ENCODE measurements around the gene USHBP1. TPM values are rescaled to one million over a fixed set of nuclear protein-coding genes. Genes with fewer than 3 reads are reported as not detected.
A peak's percentile ranks its signal among the peaks of the same experiment; 100 is the strongest.

Gene USHBP1
- total RNA-seq, 1 donor from 2014 or later = not detected

DNA sequence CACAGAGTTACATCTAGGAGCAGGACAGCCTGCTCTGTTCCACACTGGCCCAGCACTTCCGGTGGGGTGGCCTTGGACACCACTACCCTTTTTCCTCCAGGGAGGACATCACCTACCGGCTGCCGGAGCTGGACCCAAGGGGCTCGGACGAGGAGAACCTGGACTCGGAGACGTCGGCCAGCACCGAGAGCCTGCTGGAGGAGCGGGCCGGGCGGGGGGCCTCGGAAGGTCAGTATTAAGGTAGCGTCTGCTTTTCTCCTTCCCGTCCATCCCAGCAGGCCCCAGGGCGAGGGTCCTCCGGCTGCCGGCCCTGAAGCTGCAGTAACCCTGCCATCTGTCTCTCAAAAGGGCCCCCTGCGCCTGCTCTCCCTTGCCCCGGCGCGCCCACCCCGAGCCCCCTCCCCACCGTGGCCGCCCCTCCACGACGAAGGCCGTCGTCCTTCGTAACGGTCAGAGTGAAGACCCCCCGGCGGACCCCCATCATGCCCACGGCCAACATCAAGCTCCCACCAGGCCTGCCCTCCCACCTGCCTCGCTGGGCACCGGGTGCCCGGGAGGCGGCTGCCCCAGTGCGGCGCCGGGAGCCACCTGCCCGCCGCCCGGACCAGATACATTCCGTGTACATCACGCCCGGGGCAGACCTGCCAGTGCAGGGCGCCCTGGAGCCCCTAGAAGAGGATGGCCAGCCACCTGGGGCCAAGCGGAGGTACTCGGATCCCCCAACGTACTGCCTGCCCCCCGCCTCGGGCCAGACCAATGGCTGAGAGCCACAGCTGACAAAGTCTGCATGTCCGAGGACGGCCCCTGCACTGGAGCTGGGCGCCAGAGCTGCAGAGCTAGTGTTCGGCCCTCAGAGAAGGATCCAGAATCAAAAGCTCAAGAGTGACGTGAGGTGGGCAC lies 52.7 kb downstream of the USHBP1 start:
- H3K4me3 Mint-ChIP-seq (ENCODE audit: unreplicated experiment) = no peak overlapping the region
- H3K27me3 Mint-ChIP-seq (ENCODE audit: unreplicated experiment) = peaks cover 7% of the 10 kb centered on the region
- TF ChIP-seq, protein P1, sequence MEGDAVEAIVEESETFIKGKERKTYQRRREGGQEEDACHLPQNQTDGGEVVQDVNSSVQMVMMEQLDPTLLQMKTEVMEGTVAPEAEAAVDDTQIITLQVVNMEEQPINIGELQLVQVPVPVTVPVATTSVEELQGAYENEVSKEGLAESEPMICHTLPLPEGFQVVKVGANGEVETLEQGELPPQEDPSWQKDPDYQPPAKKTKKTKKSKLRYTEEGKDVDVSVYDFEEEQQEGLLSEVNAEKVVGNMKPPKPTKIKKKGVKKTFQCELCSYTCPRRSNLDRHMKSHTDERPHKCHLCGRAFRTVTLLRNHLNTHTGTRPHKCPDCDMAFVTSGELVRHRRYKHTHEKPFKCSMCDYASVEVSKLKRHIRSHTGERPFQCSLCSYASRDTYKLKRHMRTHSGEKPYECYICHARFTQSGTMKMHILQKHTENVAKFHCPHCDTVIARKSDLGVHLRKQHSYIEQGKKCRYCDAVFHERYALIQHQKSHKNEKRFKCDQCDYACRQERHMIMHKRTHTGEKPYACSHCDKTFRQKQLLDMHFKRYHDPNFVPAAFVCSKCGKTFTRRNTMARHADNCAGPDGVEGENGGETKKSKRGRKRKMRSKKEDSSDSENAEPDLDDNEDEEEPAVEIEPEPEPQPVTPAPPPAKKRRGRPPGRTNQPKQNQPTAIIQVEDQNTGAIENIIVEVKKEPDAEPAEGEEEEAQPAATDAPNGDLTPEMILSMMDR (IDR thresholded peaks at IDR 0.05; ENCODE audit: partially characterized antibody, unreplicated experiment) = no peak
- no peak for DNase-seq
- peaks cover 4% of the 10 kb centered on the region for H3K9me3 Mint-ChIP-seq (ENCODE audit: unreplicated experiment)
- no peak overlapping the region for H3K27ac Mint-ChIP-seq (ENCODE audit: unreplicated experiment)
- H3K36me3 Mint-ChIP-seq (ENCODE audit: unreplicated experiment) = no peaks in the 10 kb centered on the region
- peaks cover 10% of the 10 kb centered on the region for H3K4me1 Mint-ChIP-seq (ENCODE audit: low read depth, unreplicated experiment)

DNA sequence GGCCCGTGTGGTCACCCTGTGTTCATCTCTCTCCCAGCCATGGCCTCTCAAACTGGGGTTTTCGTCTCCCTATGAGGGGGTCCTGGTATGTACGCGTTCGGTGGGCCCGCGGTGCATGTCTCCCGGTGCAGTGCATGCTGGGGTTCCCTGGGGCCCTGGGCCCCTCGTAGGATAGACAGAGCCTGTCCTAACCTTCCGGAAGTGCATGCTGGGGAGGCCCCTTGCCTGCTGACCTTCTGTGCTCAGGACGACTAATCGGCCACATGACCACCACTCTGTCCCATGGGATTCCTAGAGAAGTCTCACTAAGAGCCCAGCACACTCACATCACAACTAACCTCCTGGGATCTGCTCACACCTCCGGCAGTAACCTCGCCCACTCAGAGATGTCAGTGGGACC lies 54.2 kb downstream of the USHBP1 start:
- TF ChIP-seq, protein P1 (IDR thresholded peaks at IDR 0.05; ENCODE audit: partially characterized antibody, unreplicated experiment) = no peak
- DNase-seq = no peak
- peak overlapping the region; percentile 38 for H3K4me3 Mint-ChIP-seq (ENCODE audit: unreplicated experiment)
- H3K9me3 Mint-ChIP-seq (ENCODE audit: unreplicated experiment) = peaks cover 4% of the 10 kb centered on the region
- H3K27ac Mint-ChIP-seq (ENCODE audit: unreplicated experiment) = peak overlapping the region; percentile 38
- peaks cover 10% of the 10 kb centered on the region for H3K4me1 Mint-ChIP-seq (ENCODE audit: low read depth, unreplicated experiment)
- peaks cover 7% of the 10 kb centered on the region for H3K27me3 Mint-ChIP-seq (ENCODE audit: unreplicated experiment)
- no peaks in the 10 kb centered on the region for H3K36me3 Mint-ChIP-seq (ENCODE audit: unreplicated experiment)

DNA sequence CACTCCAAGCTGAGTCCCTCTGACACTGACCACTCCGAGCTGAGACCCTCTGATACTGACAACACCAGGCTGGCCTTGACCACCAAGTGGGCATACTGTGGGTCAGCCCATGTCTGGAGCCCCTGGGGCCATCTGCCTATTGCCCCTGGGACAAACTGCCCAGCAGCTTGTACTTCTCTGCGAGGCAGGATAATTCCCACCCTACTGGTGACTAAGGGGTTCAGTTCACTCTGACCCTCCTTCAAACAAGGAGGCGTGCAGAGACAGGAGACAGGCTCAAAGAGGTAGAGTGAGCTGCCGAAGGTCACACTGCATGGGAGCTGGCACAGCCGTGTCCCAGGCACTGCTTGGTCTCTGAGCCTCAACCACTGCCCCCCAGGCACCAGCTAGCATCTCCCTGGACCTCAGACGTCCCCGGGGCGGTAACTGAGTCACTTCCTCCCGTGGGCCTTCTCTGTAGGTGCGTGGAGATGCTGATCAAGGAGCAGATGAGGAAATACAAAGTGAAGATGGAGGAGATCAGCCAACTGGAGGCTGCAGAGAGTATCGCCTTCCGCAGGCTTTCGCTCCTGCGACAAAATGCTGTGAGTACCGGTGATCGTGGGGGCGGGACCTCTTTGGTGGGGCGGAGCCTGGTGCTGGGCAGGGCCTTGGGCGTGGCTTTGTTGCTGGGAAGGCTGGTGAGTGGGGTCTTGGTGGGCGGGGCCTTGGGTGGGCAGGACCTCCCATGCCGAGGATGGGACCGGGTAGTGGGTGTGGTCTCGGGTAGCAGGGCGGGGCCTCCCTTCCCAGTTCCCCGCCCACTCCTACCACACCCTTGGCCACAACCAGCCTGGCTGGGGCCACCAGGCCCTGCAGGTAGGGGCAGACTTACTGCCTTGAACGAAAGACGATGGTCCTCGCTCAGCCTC lies 55.2 kb downstream of the USHBP1 start:
- H3K4me3 Mint-ChIP-seq (ENCODE audit: unreplicated experiment) = no peak overlapping the region
- no peaks in the 10 kb centered on the region for H3K36me3 Mint-ChIP-seq (ENCODE audit: unreplicated experiment)
- peaks cover 5% of the 10 kb centered on the region for H3K4me1 Mint-ChIP-seq (ENCODE audit: low read depth, unreplicated experiment)
- TF ChIP-seq, protein P1 (IDR thresholded peaks at IDR 0.05; ENCODE audit: partially characterized antibody, unreplicated experiment) = no peak
- peak overlapping the region; percentile 28 for H3K27ac Mint-ChIP-seq (ENCODE audit: unreplicated experiment)
- peak; percentile 72 for DNase-seq
- peaks cover 7% of the 10 kb centered on the region for H3K27me3 Mint-ChIP-seq (ENCODE audit: unreplicated experiment)
- H3K9me3 Mint-ChIP-seq (ENCODE audit: unreplicated experiment) = peaks cover 3% of the 10 kb centered on the region

DNA sequence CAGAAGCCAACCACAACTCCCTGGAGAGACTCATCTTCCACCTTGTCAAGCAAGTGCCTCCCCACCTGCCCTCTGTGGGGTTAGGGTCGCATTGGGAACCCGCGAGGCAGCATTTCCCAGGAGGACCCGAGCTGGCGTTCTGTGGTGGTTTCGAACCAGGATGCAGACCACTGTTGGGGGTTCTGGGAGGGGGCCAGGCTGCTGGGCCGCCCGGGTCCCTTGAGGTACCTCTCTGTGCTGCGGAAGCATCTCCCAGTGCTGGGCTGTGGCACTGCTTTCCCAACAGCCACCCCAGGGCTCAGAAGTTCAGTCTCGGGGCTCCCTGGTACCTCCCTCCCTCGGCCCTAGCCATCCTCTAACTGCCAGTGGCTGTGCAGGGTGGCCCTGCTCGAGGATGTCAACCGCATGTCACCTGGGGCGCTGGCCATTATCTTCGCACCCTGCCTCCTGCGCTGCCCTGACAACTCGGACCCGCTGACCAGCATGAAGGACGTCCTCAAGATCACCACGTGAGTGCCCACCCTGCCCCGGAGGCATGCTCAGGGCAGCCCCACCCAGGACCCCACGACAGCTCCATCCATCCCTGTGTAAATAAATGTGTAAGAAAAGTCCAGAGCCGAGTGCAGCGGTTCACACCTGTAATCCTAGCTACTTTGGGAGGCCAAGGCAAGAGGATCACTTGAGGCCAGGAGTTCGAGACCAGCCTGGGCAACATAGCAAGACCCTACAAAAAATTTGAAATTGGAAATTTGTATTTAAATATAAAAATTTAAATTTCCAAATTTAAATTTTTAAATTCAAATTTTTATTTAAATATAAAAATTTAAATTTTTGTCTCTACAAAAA lies 57.6 kb downstream of the USHBP1 start:
- peaks cover 4% of the 10 kb centered on the region for H3K4me1 Mint-ChIP-seq (ENCODE audit: low read depth, unreplicated experiment)
- H3K4me3 Mint-ChIP-seq (ENCODE audit: unreplicated experiment) = no peak overlapping the region
- DNase-seq = no peak
- H3K9me3 Mint-ChIP-seq (ENCODE audit: unreplicated experiment) = peaks cover 4% of the 10 kb centered on the region
- TF ChIP-seq, protein P1 (IDR thresholded peaks at IDR 0.05; ENCODE audit: partially characterized antibody, unreplicated experiment) = no peak
- H3K27ac Mint-ChIP-seq (ENCODE audit: unreplicated experiment) = no peak overlapping the region
- peaks cover 7% of the 10 kb centered on the region for H3K27me3 Mint-ChIP-seq (ENCODE audit: unreplicated experiment)
- peaks cover 2% of the 10 kb centered on the region for H3K36me3 Mint-ChIP-seq (ENCODE audit: unreplicated experiment)

Measured in glutamatergic neuron (in vitro differentiated cells).